Common myeloid progenitor, CD34-positive (primary cell): Measurements from ENCODE around the gene TEX19.
A peak's percentile ranks its signal among the peaks of the same experiment; 100 is the strongest.

Source experiments
- CTCF ChIA-PET: fragments of 350-600 bp; sonication (Branson Sonifier 250); formaldehyde crosslinking; loops from one replicate; lab custom pipeline; 2021; ENCODE audit warnings: antibody characterized with exemption; lab: Charles Lee
- POLR2A ChIA-PET: fragments of 350-600 bp; sonication (Branson Sonifier 250); formaldehyde crosslinking; loops from one replicate; lab custom pipeline; 2021; ENCODE audit warnings: antibody characterized with exemption; lab: Charles Lee
- DNase-seq, 3 donors: peaks; one replicate each; pipeline versions ENCODE4 v3.0.0 to v3.0.0-alpha.2; 2013
- H3K27ac ChIP-seq, 2 experiments: 1 replicate in 1 of 2; 2 replicates in 1 of 2; pipeline ENCODE4 v1.7.0; 2013; ENCODE audit warnings: inconsistent platforms in 2 of 2, low read length in 2 of 2, mild to moderate bottlenecking in 2 of 2, low read depth in 1 of 2, moderate library complexity in 1 of 2; ENCODE audit not compliant: severe bottlenecking in 2 of 2, insufficient read depth in 1 of 2, poor library complexity in 1 of 2
- H3K27me3 ChIP-seq, 5 experiments: replicated peaks in 2 of 5; 1 replicate in 3 of 5; 2 replicates in 2 of 5; pipeline versions ENCODE4 v1.6.1 to v1.7.0; 2013; ENCODE audit warnings: low read length in 4 of 5, mild to moderate bottlenecking in 2 of 5, moderate library complexity in 2 of 5, inconsistent platforms in 1 of 5; ENCODE audit not compliant: insufficient read depth in 5 of 5, control insufficient read depth in 4 of 5
- H3K36me3 ChIP-seq, 4 experiments: 1 replicate in 2 of 4; 2 replicates in 2 of 4; pipeline versions ENCODE4 v1.6.1 to v1.7.0; 2013; ENCODE audit warnings: low read length in 3 of 4, control low read depth in 1 of 4, mild to moderate bottlenecking in 1 of 4; ENCODE audit not compliant: control insufficient read depth in 4 of 4, insufficient read depth in 4 of 4
- H3K4me1 ChIP-seq, 4 experiments: 1 replicate in 3 of 4; 2 replicates in 1 of 4; pipeline versions ENCODE4 v1.6.1 to v1.7.1; 2013; ENCODE audit warnings: low read length in 3 of 4, mild to moderate bottlenecking in 3 of 4, control low read depth in 1 of 4, inconsistent platforms in 1 of 4, moderate library complexity in 1 of 4; ENCODE audit not compliant: control insufficient read depth in 4 of 4, insufficient read depth in 4 of 4; ENCODE audit errors: control extremely low read depth in 1 of 4
- H3K4me3 ChIP-seq, 7 experiments: 1 replicate in 4 of 7; 2 replicates in 3 of 7; pipeline versions ENCODE4 v1.5.1 to v1.7.0; 2013; ENCODE audit warnings: mild to moderate bottlenecking in 7 of 7, low read length in 6 of 7, moderate library complexity in 6 of 7, inconsistent platforms in 2 of 7, low read depth in 2 of 7, control low read depth in 1 of 7; ENCODE audit not compliant: insufficient read depth in 4 of 7, control insufficient read depth in 1 of 7; ENCODE audit errors: extremely low read depth in 1 of 7
- H3K9me3 ChIP-seq, 5 experiments: 1 replicate in 4 of 5; 2 replicates in 1 of 5; pipeline versions ENCODE4 v1.6.1 to v1.7.1; 2013; ENCODE audit warnings: low read length in 4 of 5, mild to moderate bottlenecking in 2 of 5, inconsistent platforms in 1 of 5, low read depth in 1 of 5, moderate library complexity in 1 of 5; ENCODE audit not compliant: control insufficient read depth in 4 of 5, insufficient read depth in 2 of 5; ENCODE audit errors: control extremely low read depth in 1 of 5
- WGBS: methylation state at CpG from one replicate; pipeline ENCODE4 v1.1.5; 2013; ENCODE audit not compliant: insufficient coverage; 5-methylcytosine and 5-hydroxymethylcytosine counted together

The TEX19 gene

DNA sequence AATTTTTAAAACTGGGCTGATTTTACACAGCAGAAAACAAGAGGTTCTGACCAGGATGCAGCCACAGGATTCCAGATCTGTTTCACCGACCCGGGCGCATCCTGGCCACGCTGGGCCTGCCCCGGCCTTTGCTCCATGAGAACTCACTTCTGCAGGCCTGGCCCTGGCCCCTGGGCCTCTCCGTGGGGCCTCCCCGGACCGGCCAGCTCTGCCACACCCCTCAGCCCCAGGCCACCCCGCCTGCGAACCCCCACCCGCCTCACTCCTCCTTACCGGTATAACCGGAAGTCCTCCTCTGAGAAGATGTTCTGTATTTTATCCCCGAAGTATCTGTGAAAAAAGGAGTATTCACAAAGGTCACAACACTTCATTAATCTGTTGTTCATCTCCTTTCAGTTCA, 46.0 kb downstream of the TEX19 start:
- H3K36me3 ChIP-seq, result peaks cover 4 to 28% (median 19%) of the 10 kb centered on the region in 4 experiments
- no peak for DNase-seq
- H3K9me3 ChIP-seq, result no peaks in the 10 kb centered on the region
- POLR2A ChIA-PET, result no interaction called here
- CTCF ChIA-PET, result no interaction called here
- H3K27ac ChIP-seq, result no peak overlapping the region
- no peaks in the 10 kb centered on the region for H3K27me3 ChIP-seq
- 93% methylated on average over 11 of the region's 14 CpGs for WGBS
- peaks cover 0 to 26% (median 23%) of the 10 kb centered on the region in 4 experiments for H3K4me1 ChIP-seq
- H3K4me3 ChIP-seq, result no peak overlapping the region

DNA sequence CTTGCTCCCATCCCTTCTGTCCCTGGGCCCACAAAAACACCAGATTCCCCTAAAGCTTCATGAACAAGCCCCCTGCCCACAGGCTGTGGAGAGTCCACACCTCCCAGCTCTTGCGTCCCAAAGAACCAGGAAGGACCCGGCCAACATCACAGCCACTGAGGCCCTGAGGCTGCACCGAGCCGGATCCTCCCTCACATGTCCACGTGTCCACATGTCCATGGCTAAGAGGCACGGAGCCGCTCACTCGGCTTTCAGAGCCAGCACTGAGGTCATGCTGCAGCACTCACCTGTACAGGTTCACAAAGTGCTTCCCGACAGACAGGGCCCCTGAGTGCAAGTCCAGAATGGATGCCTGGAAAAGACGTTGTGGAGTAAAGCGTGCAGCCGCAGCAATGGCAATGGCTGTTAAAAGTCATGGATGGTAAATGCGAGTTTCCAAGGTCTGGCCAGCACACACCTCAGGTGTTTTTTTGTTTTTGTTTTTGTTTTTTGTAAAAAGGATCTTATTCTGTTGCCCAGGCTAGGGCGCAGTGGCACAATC, 47.2 kb downstream of the TEX19 start:
- no peaks in the 10 kb centered on the region for H3K27me3 ChIP-seq
- 95% methylated on average over 12 of the region's 14 CpGs for WGBS
- no peaks in the 10 kb centered on the region for H3K9me3 ChIP-seq
- no peak overlapping the region for H3K27ac ChIP-seq
- POLR2A ChIA-PET, result no interaction called here
- H3K4me3 ChIP-seq, result no peak overlapping the region
- H3K36me3 ChIP-seq, result peaks cover 4 to 28% (median 19%) of the 10 kb centered on the region in 4 experiments
- CTCF ChIA-PET, result no interaction called here
- no peak for DNase-seq
- H3K4me1 ChIP-seq, result peaks cover 0 to 16% (median 14%) of the 10 kb centered on the region in 4 experiments

DNA sequence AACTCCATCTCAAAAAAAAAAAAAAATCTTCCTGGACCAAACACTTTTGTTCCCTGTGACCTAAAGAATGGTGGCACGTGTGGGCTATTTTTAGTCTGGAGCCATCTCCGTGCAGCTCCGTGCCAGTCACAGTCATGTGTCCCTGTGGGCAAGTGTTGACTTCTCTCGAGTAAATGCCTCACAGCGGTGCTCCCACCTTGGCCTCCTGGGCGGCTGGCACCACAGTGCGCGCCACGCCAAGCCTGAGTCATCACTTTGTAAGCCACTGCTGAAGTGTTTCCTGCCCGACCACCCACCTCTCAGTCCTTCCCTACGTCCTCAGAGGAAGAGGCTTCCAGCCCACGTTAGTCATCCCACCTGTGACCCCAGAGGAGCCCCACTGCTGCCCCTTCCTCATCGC, 48.2 kb downstream of the TEX19 start:
- POLR2A ChIA-PET, result no interaction called here
- H3K9me3 ChIP-seq, result no peaks in the 10 kb centered on the region
- CTCF ChIA-PET, result interaction anchor here (0.6 to 1.2 kb wide), 3 partner anchors 8 to 89 kb away, joined by 3 to 4 read pairs (median 3); no protein-coding TSS in a partner anchor
- peaks cover 0 to 9% (median 7%) of the 10 kb centered on the region in 4 experiments for H3K4me1 ChIP-seq
- no peaks in the 10 kb centered on the region for H3K27me3 ChIP-seq
- peaks cover 7 to 28% (median 17%) of the 10 kb centered on the region in 4 experiments for H3K36me3 ChIP-seq
- WGBS, result 44% methylated on average over 10 of the region's 13 CpGs
- no peak overlapping the region for H3K4me3 ChIP-seq
- peak; percentile 43 to 80 (median 72) for DNase-seq
- peak overlapping the region in 1 of 2 experiments; percentile 25 for H3K27ac ChIP-seq

DNA sequence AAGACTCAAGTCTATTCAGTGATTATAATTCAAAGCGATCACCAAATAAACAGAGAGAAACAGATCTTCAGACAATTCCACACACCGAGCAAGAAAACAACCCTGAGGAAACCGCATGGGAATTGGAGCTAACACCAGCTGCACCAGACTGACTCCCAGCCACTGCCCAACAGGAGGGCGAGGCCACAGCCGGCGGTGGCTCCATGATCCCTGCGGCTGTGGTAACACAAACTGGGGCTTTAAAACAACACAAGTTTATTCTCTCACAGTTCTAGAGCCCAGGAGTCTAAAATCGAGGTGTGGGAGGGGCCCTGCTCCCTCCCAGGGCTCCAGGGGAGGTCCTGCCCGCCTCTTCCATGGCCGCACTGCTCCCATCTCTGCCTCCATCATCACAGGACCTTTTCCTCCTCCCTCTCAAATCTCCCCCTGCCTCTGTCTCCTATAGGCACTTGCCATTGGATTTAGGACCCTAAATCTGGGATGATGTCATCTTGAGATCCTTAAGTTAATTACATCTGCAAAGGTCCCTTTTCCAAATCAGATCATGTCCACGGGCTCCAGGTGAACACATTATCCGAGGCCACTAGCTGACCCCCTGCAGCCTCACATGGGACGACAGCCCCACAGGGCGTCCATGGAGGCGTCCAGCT, 49.4 kb downstream of the TEX19 start:
- Histone ChIP-seq H3K4me3 (no peak overlapping the region), H3K27me3 (no peaks in the 10 kb centered on the region), H3K36me3 (peaks cover 7 to 28% (median 16%) of the 10 kb centered on the region in 4 experiments), H3K27ac (no peak overlapping the region), H3K4me1 (peaks cover 0 to 9% (median 7%) of the 10 kb centered on the region in 4 experiments), H3K9me3 (no peaks in the 10 kb centered on the region)
- WGBS, result 98% methylated on average over 11 of the region's 15 CpGs
- DNase-seq, result no peak
- ChIA-PET POLR2A (no interaction called here), CTCF (interaction anchor here (1.1 to 1.2 kb wide), 2 partner anchors 9 to 124 kb away, joined by 3 to 4 read pairs; no protein-coding TSS in a partner anchor)

DNA sequence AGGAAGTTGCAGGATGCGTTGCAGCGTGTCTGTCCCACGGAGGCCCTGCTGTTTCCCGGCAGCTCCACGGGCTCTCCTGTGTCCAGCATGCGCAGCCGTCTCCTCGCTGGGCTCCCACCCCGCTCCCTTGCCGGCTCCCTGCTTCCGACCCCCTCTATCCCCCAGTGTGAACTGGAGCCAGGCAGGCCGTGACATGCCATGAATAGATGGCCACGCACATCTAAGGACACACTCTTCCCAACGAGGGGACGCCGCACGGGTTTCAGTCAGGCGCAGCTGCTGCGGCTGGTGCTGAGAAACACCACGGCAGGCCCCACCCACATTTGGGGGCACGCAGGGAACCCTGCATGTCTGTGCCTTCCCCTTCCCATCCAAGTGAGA, 49.9 kb downstream of the TEX19 start:
- H3K36me3 ChIP-seq, result peaks cover 7 to 23% (median 14%) of the 10 kb centered on the region in 4 experiments
- no peaks in the 10 kb centered on the region for H3K9me3 ChIP-seq
- WGBS, result 97% methylated on average over 21 of the region's 21 CpGs
- no peaks in the 10 kb centered on the region for H3K27me3 ChIP-seq
- ChIA-PET POLR2A (no interaction called here), CTCF (interaction anchor here (1.1 to 2.0 kb wide), 4 partner anchors 11 to 123 kb away, joined by 3 to 7 read pairs (median 4); no protein-coding TSS in a partner anchor)
- H3K27ac ChIP-seq, result no peak overlapping the region
- peaks cover 0 to 9% (median 7%) of the 10 kb centered on the region in 4 experiments for H3K4me1 ChIP-seq
- no peak overlapping the region for H3K4me3 ChIP-seq
- no peak for DNase-seq

DNA sequence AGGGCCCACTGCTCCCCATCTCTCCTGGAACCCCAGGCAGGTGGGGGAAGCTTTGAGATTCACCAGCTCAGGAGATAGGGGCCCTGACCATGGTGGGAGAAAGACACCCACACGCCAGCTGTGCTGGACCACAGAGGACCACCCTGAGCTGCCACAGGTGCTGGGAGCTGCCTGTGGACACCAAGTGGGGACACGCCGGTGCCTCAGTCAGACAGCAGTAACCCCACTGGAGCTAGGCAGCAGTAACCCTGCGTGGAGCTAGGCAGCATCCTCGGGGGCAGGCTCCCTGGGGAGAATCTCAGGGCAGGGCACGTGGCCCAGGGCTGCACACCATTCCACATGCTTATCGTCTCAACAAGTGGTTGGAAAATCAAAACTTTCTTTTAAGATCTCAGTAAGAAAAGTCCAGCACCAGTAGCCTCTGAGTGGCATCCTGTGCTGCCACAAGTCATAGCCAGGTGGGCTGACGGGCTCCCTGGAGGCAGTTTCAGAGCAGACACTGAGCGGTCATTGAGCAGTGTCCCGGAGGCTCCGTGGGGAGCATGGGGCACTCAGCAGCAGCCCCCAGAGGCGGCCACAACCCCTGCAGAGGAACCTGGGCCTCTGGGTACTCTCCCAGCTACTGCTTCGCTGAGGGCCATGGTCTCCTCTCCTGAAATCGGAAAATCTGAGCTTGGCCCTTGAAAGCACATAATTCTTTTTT, 51.1 kb downstream of the TEX19 start:
- POLR2A ChIA-PET, result interaction anchor here (0.6 kb wide), 1 partner anchor 42 kb away, joined by 10 read pairs; no protein-coding TSS in a partner anchor
- peaks cover 7 to 19% (median 9%) of the 10 kb centered on the region in 4 experiments for H3K36me3 ChIP-seq
- peaks cover 0 to 14% (median 10%) of the 10 kb centered on the region in 4 experiments for H3K4me1 ChIP-seq
- H3K27ac ChIP-seq, result no peak overlapping the region
- no peak overlapping the region for H3K4me3 ChIP-seq
- H3K9me3 ChIP-seq, result no peaks in the 10 kb centered on the region
- CTCF ChIA-PET, result interaction anchor here (0.8 to 2.3 kb wide), 7 partner anchors 9 to 169 kb away, joined by 3 to 9 read pairs (median 4); no protein-coding TSS in a partner anchor
- no peaks in the 10 kb centered on the region for H3K27me3 ChIP-seq
- WGBS, result over 99% methylated on average over 12 of the region's 14 CpGs
- no peak for DNase-seq
